OCI-LY7 (cell line): Measurements from ENCODE around the gene CABP4. TPM values are rescaled to one million over a fixed set of nuclear protein-coding genes. Genes with fewer than 3 reads are reported as not detected.

Source experiments
- BruUV-seq: library from RNA; stranded (reverse); fragments of 400-500 nt; replicated peaks from 2 replicates; lab custom pipeline; 2021; lab: Mats Ljungman, UMichigan
- CTCF ChIA-PET: fragments of 300-600 bp; sonication (Branson Sonifier 250); formaldehyde crosslinking; loops from one replicate; lab custom pipeline; 2022; ENCODE audit warnings: antibody characterized with exemption; ENCODE audit not compliant: unreplicated experiment; lab: Charles Lee
- POLR2A ChIA-PET: fragments of 300-600 bp; sonication (Branson Sonifier 250); formaldehyde crosslinking; loops from one replicate; lab custom pipeline; 2022; ENCODE audit warnings: antibody characterized with exemption; lab: Charles Lee
- DNase-seq: peaks from one replicate; pipeline ENCODE4 v3.0.0-alpha.2; 2015; ENCODE audit warnings: low spot score
- H2AFZ ChIP-seq: fragments of 200-600 bp; sonication (generic), shearing (Covaris generic); 2 replicates; pipeline ENCODE4 v1.6.1; 2014; ENCODE audit warnings: mild to moderate bottlenecking, antibody characterized with exemption, low read length, moderate library complexity
- H3K27ac ChIP-seq: fragments of 200-600 bp; sonication (generic); 2 replicates; pipeline ENCODE4 v1.5.1; 2014; ENCODE audit warnings: mixed run types, low read depth, mild to moderate bottlenecking, moderate library complexity, low read length, inconsistent platforms; ENCODE audit not compliant: poor library complexity, severe bottlenecking
- H3K36me3 ChIP-seq: fragments of 200-600 bp; sonication (generic); 2 replicates; pipeline ENCODE4 v1.6.1; 2014; ENCODE audit warnings: mild to moderate bottlenecking, antibody characterized with exemption, low read length, moderate library complexity, mixed read lengths; ENCODE audit not compliant: insufficient read depth
- H3K4me1 ChIP-seq: fragments of 200-600 bp; sonication (generic); 2 replicates; pipeline ENCODE4 v1.5.1; 2014; ENCODE audit warnings: mild to moderate bottlenecking, low read length; ENCODE audit not compliant: insufficient read depth, poor library complexity, severe bottlenecking
- H3K4me2 ChIP-seq: fragments of 200-600 bp; sonication (generic); 2 replicates; pipeline ENCODE4 v1.6.1; 2014; ENCODE audit warnings: mild to moderate bottlenecking, low read length
- H3K4me3 ChIP-seq: fragments of 200-600 bp; sonication (generic); 2 replicates; pipeline ENCODE4 v1.5.1; 2014; ENCODE audit warnings: mild to moderate bottlenecking, low read depth, low read length; ENCODE audit not compliant: poor library complexity, severe bottlenecking
- H3K79me2 ChIP-seq: fragments of 200-600 bp; sonication (generic); 2 replicates; pipeline ENCODE4 v1.6.1; 2016; ENCODE audit warnings: low read depth, mild to moderate bottlenecking, low read length, moderate library complexity, mixed read lengths; ENCODE audit not compliant: insufficient read depth
- H3K9me2 ChIP-seq: fragments of 200-600 bp; sonication (generic); 2 replicates; pipeline ENCODE4 v1.6.1; 2016; ENCODE audit warnings: mild to moderate bottlenecking, low read length, mixed read lengths; ENCODE audit not compliant: insufficient read depth
- H3K9me3 ChIP-seq: fragments of 200-600 bp; sonication (generic); 2 replicates; pipeline ENCODE4 v1.6.1; 2014; ENCODE audit warnings: mild to moderate bottlenecking, mixed run types, low read length, mixed read lengths
- H4K20me1 ChIP-seq: fragments of 200-600 bp; sonication (generic); 2 replicates; pipeline ENCODE4 v1.6.1; 2014; ENCODE audit warnings: mild to moderate bottlenecking, antibody characterized with exemption, low read length, moderate library complexity, mixed read lengths; ENCODE audit not compliant: insufficient read depth
- CTCF ChIP-seq: fragments of 200-600 bp; sonication (generic); conservative IDR thresholded peaks from 2 replicates; pipeline ENCODE4 v1.5.1; 2014; ENCODE audit warnings: mild to moderate bottlenecking, antibody characterized with exemption, low read length, moderate library complexity, mixed read lengths
- EZH2phosphoT487 ChIP-seq: fragments of 200-600 bp; sonication (generic); IDR thresholded peaks from 2 replicates; pipeline ENCODE4 v1.6.1; 2018; ENCODE audit warnings: low read depth, borderline replicate concordance, mild to moderate bottlenecking, mixed run types, antibody characterized with exemption, low read length, moderate library complexity, mixed read lengths
- intact Hi-C: fragments of 100-400 bp; cut with micrococcal nuclease; formaldehyde crosslinking; loops from one replicate; pipeline ENCODE4 v1.10.0; 2022; ENCODE audit not compliant: unreplicated experiment
- total RNA-seq, 2 experiments: library from RNA; depleted of rRNA in 1 of 2; stranded (reverse); fragments of >200 nt in 1 of 2; shearing (Covaris generic) in 1 of 2; gene quantifications; 2 replicates each; pipeline ENCODE4 v1.2.3, GENCODE V29; 2014 to 2022

The CABP4 gene
- total RNA-seq, 2 experiments from 2014 or later, result 3.0 to 11.5 TPM

- peak overlapping the region; percentile 97 for H3K27ac ChIP-seq
- H4K20me1 ChIP-seq, result no peaks in the 10 kb centered on the region
- peaks cover 36% of the 10 kb centered on the region; the same call in 1 of the 2 replicates for H3K79me2 ChIP-seq
- no peaks in the 10 kb centered on the region for H3K9me2 ChIP-seq
- peaks cover 47% of the 10 kb centered on the region for H3K36me3 ChIP-seq
- TF ChIP-seq CTCF, result no peak
- TF ChIP-seq EZH2phosphoT487, result no peak
- intact Hi-C loops, result loop anchor here (10.0 kb wide), 1 partner anchor 238 kb away; no protein-coding TSS in a partner anchor
- no peaks in the 10 kb centered on the region for H3K9me3 ChIP-seq
- H3K4me1 ChIP-seq, result peaks cover 85% of the 10 kb centered on the region
- no peak overlapping the region for H2AFZ ChIP-seq
- POLR2A ChIA-PET, result interaction anchor here (0.6 to 2.0 kb wide), 8 partner anchors 12 to 64 kb away, joined by 3 to 7 read pairs (median 4); partner anchors contain the start of gene PTPRCAP
- DNase-seq, result no peak
- no TSS peak for BruUV-seq
- CTCF ChIA-PET, result interaction anchor here (0.6 to 1.0 kb wide), 3 partner anchors 14 to 970 kb away, joined by 3 read pairs; partner anchors contain the start of gene TMEM134
- peak overlapping the region; percentile 79 for H3K4me3 ChIP-seq
- peak overlapping the region; percentile 73 for H3K4me2 ChIP-seq
These were observed 48.7 kb upstream of the CABP4 start for GRCh38 chr11:67406420-67406968.

GRCh38 chr11:67406969-67407687 lies 48.0 kb upstream of the CABP4 start:
- H3K79me2 ChIP-seq, result peaks cover 36% of the 10 kb centered on the region; the same call in 1 of the 2 replicates
- ChIA-PET POLR2A (interaction anchor here (0.6 to 2.0 kb wide), 9 partner anchors 11 to 78 kb away, joined by 3 to 7 read pairs (median 4); partner anchors contain the start of gene PTPRCAP), CTCF (interaction anchor here (0.6 to 1.0 kb wide), 3 partner anchors 13 to 970 kb away, joined by 3 read pairs; partner anchors contain the start of gene TMEM134)
- H3K4me2 ChIP-seq, result peak overlapping the region; percentile 73
- H2AFZ ChIP-seq, result no peak overlapping the region
- TF ChIP-seq EZH2phosphoT487 (no peak), CTCF (peak; percentile 62)
- H3K4me3 ChIP-seq, result peak overlapping the region; percentile 79
- H3K27ac ChIP-seq, result peak overlapping the region; percentile 97
- peaks cover 89% of the 10 kb centered on the region for H3K4me1 ChIP-seq
- no TSS peak for BruUV-seq
- H4K20me1 ChIP-seq, result no peaks in the 10 kb centered on the region
- DNase-seq, result peak; percentile 68
- H3K9me2 ChIP-seq, result no peaks in the 10 kb centered on the region
- intact Hi-C loops, result loop anchor here (10.0 kb wide), 1 partner anchor 238 kb away; no protein-coding TSS in a partner anchor
- no peaks in the 10 kb centered on the region for H3K9me3 ChIP-seq
- peaks cover 47% of the 10 kb centered on the region for H3K36me3 ChIP-seq
